Naive thymus-derived CD8-positive, alpha-beta T cell (primary cell): ENCODE data around the gene C19orf53. TPM values are rescaled to one million over a fixed set of nuclear protein-coding genes. Genes with fewer than 3 reads are reported as not detected.

Experiments
- ATAC-seq, 2 donors: fragments of 150-1000 bp; cut with Tn5 transposase in 1 of 2; sonication (Bioruptor Pico), chemical (Tn5 transposase) in 1 of 2; 1 replicate in 1 of 2; 2 replicates in 1 of 2; pipeline ENCODE4 v1.10.0; 2021; ENCODE audit warnings: mild to moderate bottlenecking in 2 of 2, moderate library complexity in 2 of 2
- POLR2A ChIA-PET: fragments of 350-600 bp; sonication (Branson Sonifier 250); formaldehyde crosslinking; loops from one replicate; lab custom pipeline; 2021; ENCODE audit warnings: antibody characterized with exemption; lab: Charles Lee
- DNase-seq, 10 donors: peaks; one replicate each; pipeline versions ENCODE4 v3.0.0 to v3.0.0-alpha.2; 2020 to 2022
- H3K27ac Mint-ChIP-seq, 10 donors: one replicate each; pipeline ENCODE4 v1.8.0; 2020 to 2022; ENCODE audit warnings: mild to moderate bottlenecking in 10 of 10, mixed read lengths in 10 of 10, moderate library complexity in 4 of 10, inconsistent platforms in 1 of 10
- H3K27me3 Mint-ChIP-seq, 5 donors: one replicate each; pipeline ENCODE4 v1.8.0; 2021 to 2022; ENCODE audit warnings: mixed read lengths in 5 of 5
- H3K36me3 Mint-ChIP-seq, 3 donors: one replicate each; pipeline ENCODE4 v1.8.0; 2020 to 2022; ENCODE audit warnings: mixed read lengths in 3 of 3, mild to moderate bottlenecking in 2 of 3, inconsistent platforms in 1 of 3
- H3K4me1 Mint-ChIP-seq, 4 donors: one replicate each; pipeline ENCODE4 v1.8.0; 2021 to 2022; ENCODE audit warnings: mixed read lengths in 4 of 4
- H3K4me3 Mint-ChIP-seq, 10 donors: one replicate each; pipeline ENCODE4 v1.8.0; 2020 to 2022; ENCODE audit warnings: mild to moderate bottlenecking in 10 of 10, mixed read lengths in 10 of 10, moderate library complexity in 6 of 10, inconsistent platforms in 1 of 10
- H3K9me3 Mint-ChIP-seq, 9 donors: one replicate each; pipeline ENCODE4 v1.8.0; 2020 to 2022; ENCODE audit warnings: mixed read lengths in 9 of 9, mild to moderate bottlenecking in 3 of 9, inconsistent platforms in 1 of 9, moderate library complexity in 1 of 9
- polyA plus RNA-seq, 3 donors: library from polyadenylated mRNA; unstranded; fragments of 300-500 nt; fragmentation: Illumina TruSeq; gene quantifications; one replicate each; pipeline ENCODE4 v1.2.3, GENCODE V29; 2021
- total RNA-seq, 8 experiments: library from RNA in 2 of 8; stranded (reverse) in 2 of 8; gene quantifications; one replicate each; pipeline ENCODE4 v1.2.3 and lab custom pipeline; 2021 to 2026

Gene C19orf53
- total and polyA plus RNA-seq, 5 experiments from 2014 or later, result 74.1 to 324 (median 248) TPM

DNA sequence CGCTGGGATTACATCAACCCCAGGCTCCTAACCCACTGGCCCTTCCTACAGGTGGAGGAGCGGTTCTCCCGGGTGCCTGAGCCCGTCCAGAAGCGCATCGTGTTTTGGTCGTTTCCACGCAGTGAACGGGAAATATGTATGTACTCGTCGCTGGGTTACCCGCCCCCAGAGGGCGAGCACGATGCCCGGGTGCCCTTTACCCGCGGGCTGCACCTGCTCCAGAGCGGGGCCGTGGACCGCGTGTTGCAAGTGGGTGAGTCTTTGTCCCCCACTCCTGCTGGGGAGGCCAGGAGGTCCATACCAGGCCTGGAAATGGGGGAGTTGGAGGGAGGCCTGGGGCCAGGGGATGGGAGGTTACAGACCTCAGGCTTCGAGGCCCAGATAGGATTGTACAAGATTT is 25.4 kb downstream of the C19orf53 start:
- Mint-ChIP-seq H3K27ac (no peak overlapping the region), H3K4me3 (no peak overlapping the region), H3K4me1 (peaks cover 19 to 24% (median 21%) of the 10 kb centered on the region in 4 donors), H3K27me3 (no peaks in the 10 kb centered on the region), H3K36me3 (peaks cover 0 to 9% (median 0%) of the 10 kb centered on the region in 3 donors), H3K9me3 (no peaks in the 10 kb centered on the region)
- ATAC-seq, result no peak
- POLR2A ChIA-PET, result interaction anchor here (0.7 to 1.0 kb wide), 2 partner anchors 12 to 47 kb away, joined by 3 to 6 read pairs; no protein-coding TSS in a partner anchor
- no peak for DNase-seq

DNA sequence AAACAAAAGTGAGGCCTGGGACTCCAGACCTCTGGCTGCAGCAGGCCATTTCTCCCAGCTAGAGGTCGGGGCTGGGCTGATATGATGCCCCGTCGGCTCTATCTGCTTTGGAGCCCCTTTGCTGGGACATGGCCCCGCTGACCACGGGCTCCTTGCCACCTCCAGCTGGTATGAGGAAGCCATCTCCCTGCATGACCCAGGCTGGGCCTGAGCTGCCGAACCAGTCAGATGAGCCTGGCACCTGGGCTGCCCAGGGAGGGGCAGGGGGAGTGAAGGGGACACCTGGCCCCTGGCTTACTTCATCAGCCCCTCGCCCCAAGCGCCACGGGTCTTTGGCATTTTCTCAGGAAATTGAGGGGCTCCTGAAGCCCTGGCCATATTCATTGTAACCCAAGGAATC is 28.8 kb downstream of the C19orf53 start:
- Mint-ChIP-seq H3K36me3 (peaks cover 0 to 16% (median 0%) of the 10 kb centered on the region in 3 donors), H3K27ac (peak overlapping the region in 2 of 10 donors; percentile 7 to 37), H3K27me3 (no peaks in the 10 kb centered on the region), H3K4me3 (no peak overlapping the region), H3K4me1 (peaks cover 0 to 7% (median 1%) of the 10 kb centered on the region in 4 donors), H3K9me3 (no peaks in the 10 kb centered on the region)
- no peak for DNase-seq
- POLR2A ChIA-PET, result interaction anchor here (0.9 to 1.0 kb wide), 2 partner anchors 19 to 29 kb away, joined by 3 to 4 read pairs; no protein-coding TSS in a partner anchor
- no peak for ATAC-seq

DNA sequence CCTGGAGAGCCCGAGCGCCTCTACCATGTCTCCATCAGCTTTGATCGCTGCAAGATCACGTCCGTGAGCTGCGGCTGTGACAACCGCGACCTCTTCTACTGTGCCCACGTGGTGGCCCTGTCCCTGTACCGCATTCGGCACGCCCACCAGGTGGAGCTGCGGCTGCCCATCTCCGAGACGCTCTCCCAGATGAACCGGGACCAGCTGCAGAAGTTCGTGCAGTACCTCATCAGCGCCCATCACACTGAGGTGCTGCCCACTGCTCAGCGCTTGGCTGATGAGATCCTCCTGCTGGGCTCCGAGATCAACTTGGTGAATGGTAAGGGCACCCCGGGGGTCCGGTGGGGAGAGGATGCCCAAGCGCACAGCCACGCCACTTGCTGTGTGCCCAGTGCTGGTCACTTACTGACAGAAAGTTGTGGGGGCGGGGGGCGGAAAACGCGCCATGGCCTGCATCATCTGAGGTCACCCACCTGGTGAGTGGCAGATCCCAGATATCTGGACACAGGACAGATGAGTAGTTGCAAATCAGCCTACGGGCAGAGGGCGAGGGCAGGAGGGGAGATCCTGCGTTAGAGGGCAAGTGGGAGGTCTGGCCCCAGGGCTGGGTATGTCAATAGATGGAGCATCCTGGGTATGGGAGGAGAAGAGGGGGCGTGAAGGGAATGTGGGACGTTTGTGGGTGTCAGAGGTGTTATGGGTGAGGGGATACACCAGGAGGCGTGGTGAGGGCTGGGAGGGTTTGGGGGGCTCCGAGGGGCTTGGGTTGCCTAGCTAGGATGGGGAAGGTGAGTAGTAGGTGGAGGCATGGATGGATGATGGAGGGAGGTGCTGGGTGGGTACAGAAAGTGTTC is 30.8 kb downstream of the C19orf53 start:
- Mint-ChIP-seq H3K9me3 (no peaks in the 10 kb centered on the region), H3K4me3 (no peak overlapping the region), H3K4me1 (peaks cover 0 to 7% (median 0%) of the 10 kb centered on the region in 4 donors), H3K36me3 (peaks cover 0 to 20% (median 0%) of the 10 kb centered on the region in 3 donors), H3K27me3 (no peaks in the 10 kb centered on the region), H3K27ac (no peak overlapping the region)
- DNase-seq (no peak), ATAC-seq (peak in 1 of 2 donors; percentile 54)
- POLR2A ChIA-PET, result interaction anchor here (1.0 to 1.6 kb wide), 2 partner anchors 11 to 17 kb away, joined by 3 read pairs; no protein-coding TSS in a partner anchor

DNA sequence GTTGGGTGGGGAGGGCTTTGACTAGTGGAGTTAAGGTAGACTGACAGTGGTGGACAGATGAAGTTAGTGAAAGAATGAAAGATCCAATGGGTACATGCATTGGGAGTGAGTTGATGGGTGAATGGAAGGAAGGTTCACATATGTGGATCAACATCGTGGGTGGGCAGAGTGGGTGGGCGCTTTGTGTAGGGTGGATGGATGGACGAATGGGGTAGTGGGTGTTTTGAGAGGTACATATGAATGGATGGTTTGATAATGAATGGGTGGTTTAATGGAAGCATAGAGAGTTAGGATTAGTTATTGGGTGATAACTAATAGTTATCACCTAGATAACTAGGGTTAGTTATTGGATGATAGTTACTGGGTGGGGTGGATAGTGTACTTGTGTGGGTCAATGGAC is 32.5 kb downstream of the C19orf53 start:
- ATAC-seq (no peak), DNase-seq (no peak)
- Mint-ChIP-seq H3K9me3 (no peaks in the 10 kb centered on the region), H3K4me3 (no peak overlapping the region), H3K27ac (no peak overlapping the region), H3K4me1 (peaks cover 0 to 2% (median 0%) of the 10 kb centered on the region in 4 donors), H3K36me3 (peaks cover 0 to 20% (median 0%) of the 10 kb centered on the region in 3 donors), H3K27me3 (no peaks in the 10 kb centered on the region)
- POLR2A ChIA-PET, result interaction anchor here (1.1 to 1.6 kb wide), 2 partner anchors 10 to 33 kb away, joined by 3 read pairs; no protein-coding TSS in a partner anchor

DNA sequence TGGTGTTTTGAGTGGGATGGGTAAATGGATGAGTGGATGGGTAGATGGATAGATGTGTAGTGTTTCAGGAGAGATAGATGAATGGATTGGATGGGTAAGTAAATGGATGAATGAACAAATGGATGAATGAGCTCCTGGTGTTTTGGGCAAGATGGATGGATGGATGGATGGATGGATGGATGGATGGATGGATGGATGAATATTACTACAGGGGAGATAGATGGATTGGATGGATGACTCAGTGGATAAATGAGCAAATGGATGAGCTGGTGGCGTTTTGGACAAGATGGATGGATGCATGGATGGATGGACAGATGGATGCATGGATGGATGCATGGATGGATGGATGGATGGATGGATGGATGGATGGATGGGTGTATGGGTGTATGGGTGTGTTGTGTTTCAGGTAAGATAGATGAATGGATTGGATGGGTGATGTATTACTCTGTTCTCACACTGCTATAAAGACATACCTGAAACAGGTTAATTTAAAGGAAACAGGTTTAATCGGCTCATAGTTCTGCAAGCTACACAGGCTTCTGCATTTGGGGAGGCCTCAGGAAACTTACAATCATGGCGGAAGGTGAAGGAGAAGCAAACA is 33.3 kb downstream of the C19orf53 start:
- POLR2A ChIA-PET, result no interaction called here
- H3K27me3 Mint-ChIP-seq, result no peaks in the 10 kb centered on the region
- no peak overlapping the region for H3K4me3 Mint-ChIP-seq
- DNase-seq, result no peak
- peaks cover 0 to 20% (median 0%) of the 10 kb centered on the region in 3 donors for H3K36me3 Mint-ChIP-seq
- H3K4me1 Mint-ChIP-seq, result peaks cover 0 to 2% (median 0%) of the 10 kb centered on the region in 4 donors
- H3K27ac Mint-ChIP-seq, result no peak overlapping the region
- ATAC-seq, result no peak
- H3K9me3 Mint-ChIP-seq, result no peaks in the 10 kb centered on the region

DNA sequence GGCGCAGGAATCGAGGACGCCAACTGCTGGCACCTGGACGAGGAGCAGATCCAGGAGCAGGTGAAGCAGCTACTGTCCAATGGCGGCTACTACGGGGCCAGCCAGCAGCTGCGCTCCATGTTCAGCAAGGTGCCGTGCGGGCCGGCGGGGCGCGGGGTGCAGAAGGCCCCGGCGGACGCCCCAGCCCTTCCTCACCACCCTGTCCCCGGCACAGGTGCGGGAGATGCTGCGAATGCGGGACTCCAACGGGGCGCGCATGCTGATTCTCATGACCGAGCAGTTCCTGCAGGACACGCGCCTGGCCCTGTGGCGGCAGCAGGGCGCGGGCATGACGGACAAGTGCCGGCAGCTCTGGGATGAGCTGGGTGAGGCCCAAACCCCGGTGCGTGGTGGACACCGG is 34.6 kb downstream of the C19orf53 start:
- Mint-ChIP-seq H3K36me3 (peaks cover 0 to 27% (median 7%) of the 10 kb centered on the region in 3 donors), H3K27me3 (no peaks in the 10 kb centered on the region), H3K9me3 (no peaks in the 10 kb centered on the region), H3K27ac (no peak overlapping the region), H3K4me3 (no peak overlapping the region), H3K4me1 (no peaks in the 10 kb centered on the region)
- no peak for ATAC-seq
- DNase-seq, result no peak
- POLR2A ChIA-PET, result no interaction called here

DNA sequence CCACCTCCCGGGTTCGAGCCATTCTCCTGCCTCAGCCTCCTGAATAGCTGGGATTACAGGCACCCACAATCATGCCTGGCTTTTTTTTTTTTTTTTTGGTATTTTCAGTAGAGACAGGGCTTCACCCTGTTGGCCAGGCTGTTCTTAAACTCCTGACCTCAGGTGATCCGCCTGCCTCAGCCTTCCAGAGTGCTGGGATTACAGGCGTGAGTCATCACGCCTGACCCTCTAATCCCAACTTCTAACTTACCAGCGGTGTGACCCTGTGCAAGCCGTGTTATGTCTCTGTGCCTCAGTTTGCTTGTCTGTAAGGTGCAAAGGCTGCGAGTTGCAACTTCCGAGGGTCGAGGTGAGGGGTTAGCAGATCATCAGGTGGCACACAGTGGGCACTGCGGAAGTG is 38.3 kb downstream of the C19orf53 start:
- no peak overlapping the region for H3K27ac Mint-ChIP-seq
- DNase-seq, result no peak
- H3K36me3 Mint-ChIP-seq, result peaks cover 0 to 24% (median 10%) of the 10 kb centered on the region in 3 donors
- POLR2A ChIA-PET, result interaction anchor here (0.9 kb wide), 1 partner anchor 20 kb away, joined by 3 read pairs; no protein-coding TSS in a partner anchor
- no peak for ATAC-seq
- H3K4me1 Mint-ChIP-seq, result peaks cover 0 to 11% (median 6%) of the 10 kb centered on the region in 4 donors
- H3K4me3 Mint-ChIP-seq, result no peak overlapping the region
- no peaks in the 10 kb centered on the region for H3K9me3 Mint-ChIP-seq
- H3K27me3 Mint-ChIP-seq, result no peaks in the 10 kb centered on the region

DNA sequence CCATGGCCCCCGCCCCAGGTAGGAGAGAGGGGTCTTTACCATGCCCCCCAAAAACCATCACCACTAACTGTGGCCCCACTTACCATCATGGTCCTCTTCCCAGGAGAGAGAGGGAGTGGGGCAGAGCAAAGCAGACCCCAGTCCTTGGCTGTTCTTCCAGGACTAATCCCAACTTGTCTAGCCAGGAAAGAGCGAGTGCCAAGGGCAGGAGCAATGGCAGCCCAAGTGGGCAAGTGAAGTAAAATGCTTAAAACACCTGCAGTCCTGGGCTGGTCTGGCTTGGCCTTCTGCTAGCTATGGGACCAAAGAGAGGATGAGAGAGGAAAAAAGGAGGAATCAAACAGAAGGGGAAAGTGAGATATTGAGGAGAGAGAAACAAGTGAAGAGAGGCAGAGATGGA is 38.9 kb downstream of the C19orf53 start:
- POLR2A ChIA-PET, result interaction anchor here (0.9 to 1.6 kb wide), 3 partner anchors 11 to 20 kb away, joined by 3 to 5 read pairs (median 4); partner anchors contain the start of gene ZSWIM4
- H3K4me1 Mint-ChIP-seq, result peaks cover 0 to 11% (median 6%) of the 10 kb centered on the region in 4 donors
- H3K36me3 Mint-ChIP-seq, result peaks cover 0 to 24% (median 10%) of the 10 kb centered on the region in 3 donors
- DNase-seq (no peak), ATAC-seq (no peak)
- H3K27ac Mint-ChIP-seq, result peak overlapping the region in 3 of 10 donors; percentile 7 to 82 (median 27)
- H3K9me3 Mint-ChIP-seq, result no peaks in the 10 kb centered on the region
- H3K4me3 Mint-ChIP-seq, result no peak overlapping the region
- no peaks in the 10 kb centered on the region for H3K27me3 Mint-ChIP-seq

DNA sequence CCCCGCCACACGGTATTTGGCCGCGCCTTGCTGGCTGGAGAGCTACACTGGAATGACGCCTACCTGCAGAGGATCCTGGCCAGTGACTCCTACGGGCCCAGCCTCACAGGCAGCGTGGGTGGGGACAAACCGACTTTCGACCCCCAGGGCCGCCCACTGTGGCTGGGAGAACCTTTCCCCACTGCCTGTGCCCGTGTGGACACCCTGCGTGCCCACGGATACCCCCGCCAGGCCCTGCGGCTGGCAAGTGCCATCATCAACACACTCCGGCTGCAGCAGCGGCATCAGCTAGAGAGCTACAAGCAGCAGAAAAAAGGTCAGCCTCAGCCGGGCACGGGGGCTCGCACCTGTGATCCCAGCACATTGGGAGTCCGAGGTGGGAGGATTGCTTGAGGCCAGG is 40.3 kb downstream of the C19orf53 start:
- no peaks in the 10 kb centered on the region for H3K9me3 Mint-ChIP-seq
- no peak overlapping the region for H3K27ac Mint-ChIP-seq
- no peaks in the 10 kb centered on the region for H3K27me3 Mint-ChIP-seq
- POLR2A ChIA-PET, result interaction anchor here (1.4 to 1.6 kb wide), 2 partner anchors 10 to 19 kb away, joined by 4 to 5 read pairs; partner anchors contain the start of gene ZSWIM4
- no peak overlapping the region for H3K4me3 Mint-ChIP-seq
- ATAC-seq (no peak), DNase-seq (no peak)
- peaks cover 0 to 11% (median 6%) of the 10 kb centered on the region in 4 donors for H3K4me1 Mint-ChIP-seq
- H3K36me3 Mint-ChIP-seq, result peaks cover 0 to 24% (median 12%) of the 10 kb centered on the region in 3 donors

DNA sequence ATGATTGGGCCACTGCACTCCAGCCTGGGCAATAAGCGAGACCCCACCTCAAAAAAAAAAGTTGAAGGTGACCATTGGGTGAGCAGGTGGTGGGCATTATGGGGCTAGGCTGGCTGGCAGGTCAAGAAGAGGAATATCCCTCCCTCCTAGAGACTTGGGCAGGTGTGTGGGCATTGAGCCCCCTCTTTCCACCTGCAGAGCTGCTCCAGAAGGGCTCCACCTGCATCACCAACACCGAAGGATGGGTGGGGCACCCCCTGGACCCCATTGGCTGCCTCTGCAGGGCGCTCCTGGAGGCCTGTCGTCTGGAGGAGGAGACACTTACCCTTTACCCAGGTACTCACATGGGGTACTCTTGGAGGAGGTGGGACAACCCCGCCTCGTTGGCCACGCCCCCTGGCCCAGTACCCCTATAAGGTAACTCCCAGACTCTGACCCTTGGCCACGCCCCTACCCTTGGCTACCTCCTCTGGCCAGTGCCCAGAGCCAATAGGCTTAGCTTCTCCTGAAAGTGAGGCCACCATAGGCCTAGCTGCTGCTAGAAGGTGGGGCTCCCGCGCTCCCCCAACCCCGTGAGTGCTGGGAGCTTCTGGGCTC is 42.9 kb downstream of the C19orf53 start:
- H3K9me3 Mint-ChIP-seq, result no peaks in the 10 kb centered on the region
- peak in 1 of 2 donors; percentile 25 for ATAC-seq
- H3K4me1 Mint-ChIP-seq, result peaks cover 0 to 11% (median 6%) of the 10 kb centered on the region in 4 donors
- peak overlapping the region in 1 of 10 donors; percentile 27 for H3K27ac Mint-ChIP-seq
- POLR2A ChIA-PET, result interaction anchor here (0.7 to 0.9 kb wide), 4 partner anchors 10 to 31 kb away, joined by 3 to 4 read pairs (median 3); no protein-coding TSS in a partner anchor
- peak in 1 of 10 donors; percentile 42 for DNase-seq
- no peaks in the 10 kb centered on the region for H3K27me3 Mint-ChIP-seq
- peaks cover 0 to 31% (median 12%) of the 10 kb centered on the region in 3 donors for H3K36me3 Mint-ChIP-seq
- peak overlapping the region in 1 of 10 donors; percentile 56 for H3K4me3 Mint-ChIP-seq

DNA sequence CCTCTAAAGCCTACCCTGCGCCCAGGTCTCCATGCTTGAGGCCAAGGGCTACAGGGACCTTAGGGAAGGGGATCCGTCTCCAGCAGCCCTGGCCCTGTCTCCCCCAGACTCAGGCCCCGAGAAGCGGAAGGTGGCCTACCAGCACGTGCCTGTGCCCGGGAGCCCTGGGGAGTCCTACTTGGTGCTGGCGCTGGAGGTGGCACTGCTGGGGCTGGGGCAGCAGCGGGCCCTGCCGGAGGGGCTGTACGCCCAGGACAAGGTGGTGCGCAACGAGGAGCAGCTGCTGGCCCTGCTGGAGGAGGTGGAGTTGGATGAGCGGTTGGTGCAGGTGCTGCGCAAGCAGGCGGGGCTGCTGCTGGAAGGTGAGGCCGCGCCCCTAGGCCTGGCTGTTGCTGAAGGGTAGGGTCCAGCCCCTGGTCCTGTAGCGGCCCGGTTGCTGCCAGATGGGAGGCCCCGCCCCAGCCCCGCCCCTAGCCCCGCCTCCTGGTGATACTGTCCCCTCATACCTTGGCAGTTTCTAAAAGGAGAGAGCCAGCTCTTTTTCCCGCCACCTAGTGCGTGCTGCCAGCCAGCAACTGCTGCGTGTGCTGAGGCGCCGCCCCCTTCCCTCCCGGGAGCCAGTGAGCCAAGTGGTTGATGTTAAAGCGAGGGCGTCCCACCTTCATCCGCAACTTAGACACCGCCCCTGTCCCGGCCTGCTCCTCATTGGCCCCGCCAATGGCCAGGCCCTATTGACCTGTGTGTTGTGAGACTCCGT is 43.5 kb downstream of the C19orf53 start:
- Mint-ChIP-seq H3K27ac (peak overlapping the region in 1 of 10 donors; percentile 40), H3K4me1 (peaks cover 0 to 11% (median 6%) of the 10 kb centered on the region in 4 donors), H3K36me3 (peaks cover 0 to 32% (median 10%) of the 10 kb centered on the region in 3 donors), H3K27me3 (no peaks in the 10 kb centered on the region), H3K4me3 (peak overlapping the region in 5 of 10 donors; percentile 31 to 65 (median 56)), H3K9me3 (no peaks in the 10 kb centered on the region)
- peak; percentile 52 to 73 for ATAC-seq
- DNase-seq, result peak in 3 of 10 donors; percentile 45 to 57 (median 53)
- POLR2A ChIA-PET, result interaction anchor here (0.9 kb wide), 2 partner anchors 20 to 32 kb away, joined by 3 to 4 read pairs; no protein-coding TSS in a partner anchor
